Activated CD8-positive, alpha-beta memory T cell treated with anti-CD3 and anti-CD28 coated beads, Interleukin-2, amount 50 U/mL, for 48 hours (primary cell): ENCODE results near the gene MYOC.
"Not testable (repeated sequence)": the region's sequence is repeated elsewhere in the genome, so short reads cannot be mapped to it uniquely, and the experiment has no call there.

Source experiments
- DNase-seq: peaks from one replicate; pipeline ENCODE4 v3.0.0-alpha.2; 2020

MYOC gene

DNA sequence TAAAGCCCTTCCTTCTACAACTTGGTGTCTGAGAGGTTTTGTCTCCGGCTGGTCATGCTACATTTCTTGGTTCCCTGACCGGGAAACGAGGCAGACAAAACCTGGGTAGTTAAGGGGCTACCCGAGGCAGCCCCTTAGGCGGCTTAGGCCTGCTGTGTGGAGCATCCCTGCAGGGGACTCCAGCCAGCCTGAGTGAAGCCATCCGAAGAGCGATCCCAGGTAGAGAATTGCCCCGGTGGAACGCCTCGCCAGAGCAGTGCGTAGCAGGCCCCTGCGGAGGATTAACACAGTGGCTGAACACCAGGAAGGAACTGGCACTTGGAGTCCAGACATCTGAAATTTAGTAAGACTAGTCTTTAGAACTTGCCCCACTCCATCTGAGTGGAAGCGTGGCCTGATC is 51.6 kb downstream of the MYOC start:
- DNase-seq, result no peak

DNA sequence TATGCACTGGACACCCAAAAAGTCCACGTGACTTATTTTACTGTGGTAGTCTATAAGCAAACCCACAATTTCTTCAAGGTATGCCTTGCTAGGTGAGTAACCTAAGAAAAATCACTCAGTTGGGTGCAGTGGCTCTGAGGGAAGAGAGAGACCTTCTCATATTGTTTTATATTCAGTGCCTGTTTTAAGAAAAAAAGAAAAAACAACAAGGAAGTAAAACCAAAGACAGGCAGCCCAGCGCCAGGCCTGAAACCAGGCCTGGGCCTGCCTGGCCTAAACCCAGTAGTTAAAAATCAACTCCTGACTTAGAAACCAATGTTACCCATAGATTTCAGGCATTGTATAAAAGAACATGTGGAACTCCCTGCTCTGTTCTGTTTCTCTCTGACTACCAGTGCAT is 52.2 kb downstream of the MYOC start:
- DNase-seq, result not testable (repeated sequence)

DNA sequence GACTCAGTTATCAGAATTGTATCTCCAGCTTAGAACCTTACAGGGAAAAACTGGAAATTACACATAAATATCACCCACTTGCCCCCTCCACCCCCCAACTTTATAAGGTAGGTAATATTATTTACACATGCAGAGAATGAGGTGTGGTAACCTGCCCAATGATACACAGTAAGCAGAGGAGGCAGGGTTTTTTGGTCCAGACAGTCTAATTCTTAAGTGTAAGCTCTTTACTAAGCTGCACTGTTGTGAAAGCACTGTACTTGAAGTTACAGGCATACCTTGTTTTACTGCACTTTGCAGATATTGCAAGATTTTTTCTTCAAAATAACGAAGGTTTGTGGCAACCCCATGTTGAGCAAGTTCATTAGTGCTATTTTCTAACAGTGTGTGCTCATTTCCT is 55.3 kb downstream of the MYOC start:
- no peak for DNase-seq

DNA sequence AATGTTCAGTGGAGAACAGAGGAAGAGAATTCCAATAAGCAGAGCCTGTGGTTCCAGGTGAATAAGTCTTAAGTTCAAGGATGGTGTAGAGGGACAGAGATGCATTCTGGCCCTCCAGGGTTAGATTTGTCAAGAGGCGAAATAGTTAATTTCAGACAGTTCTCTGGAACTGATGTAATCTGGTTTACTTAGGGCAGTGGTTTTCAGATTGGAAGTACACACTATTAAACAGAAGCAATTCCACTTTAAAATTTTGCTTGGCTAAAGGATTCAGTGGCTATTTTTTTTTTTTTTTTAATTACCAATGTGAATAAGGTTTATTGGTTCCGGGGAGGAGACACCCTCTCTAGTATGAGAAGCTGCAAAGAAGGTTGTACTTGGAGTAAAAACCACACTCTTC is 55.8 kb downstream of the MYOC start:
- no peak for DNase-seq

DNA sequence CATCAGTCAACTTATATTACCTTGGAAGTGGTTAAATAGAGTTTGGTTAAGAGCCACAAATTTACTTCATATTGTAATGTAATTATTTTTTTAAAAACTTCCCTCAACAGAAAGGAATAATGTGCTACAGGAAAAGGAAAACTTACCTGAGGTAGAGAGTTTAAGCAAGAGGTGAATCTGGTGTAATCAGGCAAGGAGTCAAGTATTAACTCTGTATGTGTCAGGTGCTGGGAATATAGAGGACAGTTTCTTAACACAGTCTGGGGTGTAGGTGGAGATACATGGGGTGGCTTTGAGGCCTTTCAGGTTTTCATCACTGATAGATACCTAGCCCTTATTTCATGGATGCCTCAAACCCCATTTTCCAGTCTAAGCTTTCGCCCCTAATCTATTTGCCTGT is 56.4 kb downstream of the MYOC start:
- DNase-seq, result no peak

DNA sequence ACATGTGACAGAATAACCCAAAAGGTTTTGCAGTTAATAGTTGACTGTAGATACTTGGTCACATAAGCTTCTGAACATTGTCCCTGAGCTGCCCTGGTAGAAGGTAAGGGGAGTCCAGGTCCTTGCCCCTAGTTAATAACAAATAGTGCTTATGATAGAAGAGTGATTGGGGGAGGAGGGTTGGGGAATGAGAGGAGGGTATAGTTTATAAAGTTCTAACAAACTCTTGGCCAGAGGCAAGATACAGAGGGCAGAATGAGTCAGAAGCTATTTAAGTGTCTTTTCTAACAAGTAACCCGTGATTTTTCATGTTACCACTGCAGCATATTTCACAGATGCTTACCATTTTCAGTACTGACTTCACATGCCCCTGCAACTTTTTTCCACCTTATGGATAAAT is 57.2 kb downstream of the MYOC start:
- DNase-seq, result no peak

DNA sequence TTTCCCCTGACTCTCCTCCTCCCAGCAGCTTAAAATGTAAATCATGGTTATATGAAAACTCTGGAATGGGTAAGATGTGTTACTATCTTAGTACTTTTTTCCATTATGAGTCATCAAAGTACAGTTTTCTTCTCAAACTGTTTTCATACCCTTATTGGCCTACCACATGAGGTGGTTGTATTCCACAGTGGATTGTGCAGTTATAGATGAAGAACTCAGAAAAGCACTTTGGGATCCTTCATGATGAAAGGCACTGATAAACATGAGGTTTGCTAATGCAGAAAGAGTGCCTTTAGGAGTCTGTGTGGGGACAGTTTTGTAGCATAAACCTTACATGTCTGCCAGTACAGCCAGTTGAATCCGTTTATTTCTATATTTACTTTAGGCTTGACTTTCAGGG is 62.5 kb downstream of the MYOC start:
- DNase-seq, result no peak

DNA sequence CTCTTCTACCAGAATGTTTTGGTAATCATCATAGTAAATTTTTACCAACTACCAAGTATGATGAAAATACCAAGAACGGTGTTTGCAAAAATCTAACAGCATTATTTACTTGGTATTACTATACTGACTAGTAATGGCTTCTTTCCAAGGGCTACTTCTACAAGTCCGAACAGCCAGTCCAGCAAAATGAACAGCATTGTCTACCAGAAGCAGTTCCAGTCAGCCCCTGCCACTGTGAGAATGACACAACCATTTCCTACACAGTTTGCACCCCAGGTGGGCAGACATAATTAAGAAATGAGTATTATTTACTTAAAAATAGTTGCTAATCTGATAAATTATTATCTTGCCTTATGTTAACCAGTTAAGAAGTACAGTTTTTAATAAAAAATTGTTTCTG is 64.3 kb downstream of the MYOC start:
- no peak for DNase-seq

DNA sequence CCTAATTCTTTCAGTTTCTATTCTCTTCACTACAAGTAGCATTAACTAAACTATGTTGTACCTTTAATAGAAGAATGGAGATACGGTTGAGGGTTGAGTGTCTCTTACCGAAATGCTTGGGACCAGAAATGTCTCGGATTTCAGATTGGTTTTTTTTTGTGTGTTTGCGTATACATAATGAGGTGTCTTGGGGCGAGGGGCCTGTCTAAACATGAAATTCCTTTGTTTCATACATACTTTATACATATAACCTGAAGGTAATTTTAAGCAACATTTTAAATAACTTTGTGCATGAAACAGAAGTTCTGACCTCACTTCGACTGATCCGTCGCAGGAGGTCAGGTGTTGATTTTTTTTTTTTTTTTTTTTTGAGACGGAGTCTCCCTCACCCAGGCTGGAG is 66.8 kb downstream of the MYOC start:
- no peak for DNase-seq
